ENCODE results near the gene ZPR1. TPM values are rescaled to one million over a fixed set of nuclear protein-coding genes. Genes with fewer than 3 reads are reported as not detected.

The ZPR1 gene
- total RNA-seq, 6 donors from 2014 or later = 17.6 to 56.1 (median 34.4) TPM

GRCh38 chr11:116730601-116731000 lies 57.2 kb downstream of the ZPR1 start:
- Histone ChIP-seq H3K4me3 (no peak overlapping the region), H3K9me3 (no peaks in the 10 kb centered on the region), H3K27me3 (no peaks in the 10 kb centered on the region), H3K36me3 (no peaks in the 10 kb centered on the region), H3K4me1 (peaks cover 0 to 9% (median 5%) of the 10 kb centered on the region in 4 donors), H3K27ac (no peak overlapping the region)
- WGBS, 2 donors = 45 to 47% methylated on average over 6 of the region's 6 CpGs
- DNase-seq = no peak
- no peak for ATAC-seq (ENCODE audit: low FRiP score in 2 of 2)
- no peak for TF ChIP-seq CTCF (IDR thresholded peaks at IDR 0.05)
- no peak for TF ChIP-seq POLR2A (IDR thresholded peaks at IDR 0.05)
- TF ChIP-seq EP300 (IDR thresholded peaks at IDR 0.05) = no peak

GRCh38 chr11:116730241-116730561 lies 57.6 kb downstream of the ZPR1 start:
- no peaks in the 10 kb centered on the region for H3K9me3 ChIP-seq
- WGBS, 2 donors = 65 to 66% methylated on average over 8 to 10 of the region's 10 CpGs
- no peak for TF ChIP-seq POLR2AphosphoS5 (IDR thresholded peaks at IDR 0.05)
- no peak for TF ChIP-seq POLR2A (IDR thresholded peaks at IDR 0.05)
- TF ChIP-seq EP300 (IDR thresholded peaks at IDR 0.05) = no peak
- no peak for TF ChIP-seq CTCF (IDR thresholded peaks at IDR 0.05)
- peaks cover 0 to 9% (median 5%) of the 10 kb centered on the region in 4 donors for H3K4me1 ChIP-seq
- no peaks in the 10 kb centered on the region for H3K36me3 ChIP-seq
- DNase-seq (no peak), ATAC-seq (ENCODE audit: low FRiP score in 2 of 2) (no peak)
- no peak overlapping the region for H3K27ac ChIP-seq
- H3K27me3 ChIP-seq = no peaks in the 10 kb centered on the region
- H3K4me3 ChIP-seq = no peak overlapping the region

- H3K9me3 ChIP-seq = no peaks in the 10 kb centered on the region
- ATAC-seq (ENCODE audit: low FRiP score in 2 of 2) (no peak), DNase-seq (no peak)
- WGBS, 2 donors = 75 to 91% methylated on average over 5 to 7 of the region's 8 CpGs
- H3K27ac ChIP-seq = no peak overlapping the region
- no peaks in the 10 kb centered on the region for H3K27me3 ChIP-seq
- TF ChIP-seq EP300 (IDR thresholded peaks at IDR 0.05) = no peak
- no peak for TF ChIP-seq CTCF (IDR thresholded peaks at IDR 0.05)
- no peak for TF ChIP-seq POLR2AphosphoS5 (IDR thresholded peaks at IDR 0.05)
- TF ChIP-seq POLR2A (IDR thresholded peaks at IDR 0.05) = no peak
- H3K4me3 ChIP-seq = no peak overlapping the region
- H3K36me3 ChIP-seq = no peaks in the 10 kb centered on the region
- peaks cover 0 to 9% (median 5%) of the 10 kb centered on the region in 4 donors for H3K4me1 ChIP-seq
These were observed 58.2 kb downstream of the ZPR1 start for GRCh38 chr11:116729501-116730240.

GRCh38 chr11:116727990-116728389 lies 59.8 kb downstream of the ZPR1 start:
- WGBS, 2 donors = 72 to 79% methylated on average over 6 of the region's 6 CpGs
- TF ChIP-seq POLR2AphosphoS5 (IDR thresholded peaks at IDR 0.05) = no peak
- no peak for TF ChIP-seq CTCF (IDR thresholded peaks at IDR 0.05)
- no peak for TF ChIP-seq EP300 (IDR thresholded peaks at IDR 0.05)
- no peak for TF ChIP-seq POLR2A (IDR thresholded peaks at IDR 0.05)
- no peak overlapping the region for H3K27ac ChIP-seq
- H3K36me3 ChIP-seq = no peaks in the 10 kb centered on the region
- no peak overlapping the region for H3K4me3 ChIP-seq
- DNase-seq (no peak), ATAC-seq (ENCODE audit: low FRiP score in 2 of 2) (no peak)
- H3K27me3 ChIP-seq = no peaks in the 10 kb centered on the region
- peaks cover 0 to 7% (median 4%) of the 10 kb centered on the region in 4 donors for H3K4me1 ChIP-seq
- H3K9me3 ChIP-seq = no peaks in the 10 kb centered on the region

All from upper lobe of left lung (tissue), 6 donors.